ENCODE measurements around the gene NBEA. TPM values are rescaled to one million over a fixed set of nuclear protein-coding genes. Genes with fewer than 3 reads are reported as not detected.

Gene NBEA
- total RNA-seq, 1 experiment from 2014 or later: 3.3 TPM

- DNase-seq (ENCODE audit: low read depth, low spot score): no peak
- in situ Hi-C loops (cut with HindIII; ENCODE audit: low pct_unique_long_range_greater_than_20kb, low sequenced_read_pairs) (no loop called here), intact Hi-C loops (cut with micrococcal nuclease; ENCODE audit: unreplicated experiment) (no loop called here)
- CTCF ChIA-PET: no interaction called here
- ATAC-seq: no peak
- no peak overlapping the region for H3K4me3 ChIP-seq (ENCODE audit: low read depth in 2 of 2, low read length in 2 of 2)
- no peaks in the 10 kb centered on the region for H3K4me1 ChIP-seq (ENCODE audit: control insufficient read depth, insufficient read depth, low read length)
- H3K27ac ChIP-seq (ENCODE audit: low read length): no peak overlapping the region
- POLR2A ChIA-PET: no interaction called here
- no TSS peak for BruUV-seq (replicated peaks)
- no peaks in the 10 kb centered on the region for H3K36me3 ChIP-seq (ENCODE audit: control insufficient read depth, insufficient read depth, low read length)
- no peaks in the 10 kb centered on the region for H3K9me3 ChIP-seq (ENCODE audit: control insufficient read depth, insufficient read depth, low read depth, low read length)
- TF ChIP-seq SIN3A (IDR thresholded peaks at IDR 0.05; ENCODE audit: borderline replicate concordance, insufficient read depth, low read depth, low read length) (no peak), POLR2AphosphoS5 (IDR thresholded peaks at IDR 0.05; ENCODE audit: low read depth, low read length) (no peak), REST (IDR thresholded peaks at IDR 0.05; ENCODE audit: insufficient read depth in 1 of 2, low read depth in 2 of 2, low read length in 1 of 2) (no peak), CTCF (IDR thresholded peaks at IDR 0.05) (no peak), TCF7L2 (IDR thresholded peaks at IDR 0.05; ENCODE audit: low read depth, low read length) (no peak)
- H3K27me3 ChIP-seq (ENCODE audit: control insufficient read depth, insufficient read depth, low read length): no peaks in the 10 kb centered on the region
Measured at GRCh38 chr13:35483761-35484160, 541.7 kb downstream of the NBEA start.

GRCh38 chr13:35484384-35484783, 542.3 kb downstream of the NBEA start:
- H3K27me3 ChIP-seq (ENCODE audit: control insufficient read depth, insufficient read depth, low read length): no peaks in the 10 kb centered on the region
- no peak overlapping the region for H3K27ac ChIP-seq (ENCODE audit: low read length)
- intact Hi-C loops (cut with micrococcal nuclease; ENCODE audit: unreplicated experiment): no loop called here
- ATAC-seq: no peak
- no peak for TF ChIP-seq TCF7L2 (IDR thresholded peaks at IDR 0.05; ENCODE audit: low read depth, low read length)
- no peak overlapping the region for H3K4me3 ChIP-seq (ENCODE audit: low read depth in 2 of 2, low read length in 2 of 2)
- DNase-seq (ENCODE audit: low read depth, low spot score): no peak
- no TSS peak for BruUV-seq (replicated peaks)
- H3K36me3 ChIP-seq (ENCODE audit: control insufficient read depth, insufficient read depth, low read length): no peaks in the 10 kb centered on the region
- no peaks in the 10 kb centered on the region for H3K4me1 ChIP-seq (ENCODE audit: control insufficient read depth, insufficient read depth, low read length)
- ChIA-PET CTCF (no interaction called here), POLR2A (no interaction called here)
- in situ Hi-C loops (cut with HindIII; ENCODE audit: low pct_unique_long_range_greater_than_20kb, low sequenced_read_pairs): no loop called here
- no peaks in the 10 kb centered on the region for H3K9me3 ChIP-seq (ENCODE audit: control insufficient read depth, insufficient read depth, low read depth, low read length)

- H3K9me3 ChIP-seq (ENCODE audit: control insufficient read depth, insufficient read depth, low read depth, low read length): no peaks in the 10 kb centered on the region
- no peaks in the 10 kb centered on the region for H3K36me3 ChIP-seq (ENCODE audit: control insufficient read depth, insufficient read depth, low read length)
- no peak for DNase-seq (ENCODE audit: low read depth, low spot score)
- in situ Hi-C loops (cut with HindIII; ENCODE audit: low pct_unique_long_range_greater_than_20kb, low sequenced_read_pairs) (no loop called here), intact Hi-C loops (cut with micrococcal nuclease; ENCODE audit: unreplicated experiment) (no loop called here)
- ATAC-seq: no peak
- no TSS peak for BruUV-seq (replicated peaks)
- H3K4me1 ChIP-seq (ENCODE audit: control insufficient read depth, insufficient read depth, low read length): no peaks in the 10 kb centered on the region
- CTCF ChIA-PET: no interaction called here
- no peak overlapping the region for H3K4me3 ChIP-seq (ENCODE audit: low read depth in 2 of 2, low read length in 2 of 2)
- POLR2A ChIA-PET: no interaction called here
- TF ChIP-seq TCF7L2 (IDR thresholded peaks at IDR 0.05; ENCODE audit: low read depth, low read length) (no peak), CTCF (IDR thresholded peaks at IDR 0.05) (no peak), REST (IDR thresholded peaks at IDR 0.05; ENCODE audit: insufficient read depth in 1 of 2, low read depth in 2 of 2, low read length in 1 of 2) (no peak), POLR2AphosphoS5 (IDR thresholded peaks at IDR 0.05; ENCODE audit: low read depth, low read length) (no peak), SIN3A (IDR thresholded peaks at IDR 0.05; ENCODE audit: borderline replicate concordance, insufficient read depth, low read depth, low read length) (no peak)
- H3K27me3 ChIP-seq (ENCODE audit: control insufficient read depth, insufficient read depth, low read length): no peaks in the 10 kb centered on the region
- no peak overlapping the region for H3K27ac ChIP-seq (ENCODE audit: low read length)
Measured at GRCh38 chr13:35485424-35485823, 543.4 kb downstream of the NBEA start.
